ENCODE measurements around the gene CRTC1. TPM values are rescaled to one million over a fixed set of nuclear protein-coding genes. Genes with fewer than 3 reads are reported as not detected.

The CRTC1 gene
- total and polyA plus RNA-seq, 8 donors: 5.2 to 18.1 (median 7.5) TPM

DNA sequence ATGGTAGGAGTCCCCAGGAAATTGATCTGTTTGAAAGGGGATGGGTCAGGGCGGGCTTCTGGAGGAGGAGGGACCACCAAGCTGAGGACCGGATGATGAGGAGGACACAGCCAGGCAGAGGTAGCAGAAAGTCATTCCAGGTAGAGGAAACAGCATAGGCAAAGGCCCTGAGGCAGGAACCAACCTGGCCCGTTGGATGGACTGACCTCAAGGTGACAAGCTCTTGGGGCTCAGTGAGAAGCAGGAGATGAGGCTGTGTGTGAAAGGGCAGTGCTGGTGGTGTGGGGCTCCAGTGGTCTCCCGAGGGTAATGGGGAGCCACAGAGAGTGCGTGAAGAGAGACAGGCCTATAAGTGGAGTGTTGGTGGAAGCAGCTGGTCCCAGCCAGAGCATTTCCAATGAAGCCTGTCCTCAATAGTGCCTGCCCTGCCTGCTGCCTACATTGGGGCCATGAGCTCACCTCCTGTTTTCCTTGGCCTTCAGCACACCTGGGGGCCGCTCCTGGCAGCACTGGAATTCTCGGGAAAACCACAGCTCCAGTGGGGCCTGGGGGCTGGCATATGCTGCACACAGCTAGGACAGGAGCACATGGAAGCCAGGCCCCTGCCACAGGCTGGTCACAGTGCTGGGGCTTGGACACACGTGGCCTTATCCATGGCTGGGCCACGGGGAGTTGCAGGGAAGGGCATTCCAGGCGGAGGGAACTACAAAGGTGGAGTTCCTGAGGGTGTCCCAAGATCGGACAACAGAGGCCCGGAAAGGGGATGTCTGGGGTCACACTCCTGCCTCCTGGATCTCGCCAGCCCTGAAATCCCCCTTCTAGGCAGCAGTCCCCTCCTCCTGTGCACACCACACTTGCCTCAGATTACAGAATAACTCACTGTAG lies 109.9 kb downstream of the CRTC1 start:
- 76 to 89% methylated on average over 13 of the region's 13 CpGs for WGBS, 2 donors
- H3K27me3 ChIP-seq: peaks cover 0 to 17% (median 2%) of the 10 kb centered on the region in 4 donors

DNA sequence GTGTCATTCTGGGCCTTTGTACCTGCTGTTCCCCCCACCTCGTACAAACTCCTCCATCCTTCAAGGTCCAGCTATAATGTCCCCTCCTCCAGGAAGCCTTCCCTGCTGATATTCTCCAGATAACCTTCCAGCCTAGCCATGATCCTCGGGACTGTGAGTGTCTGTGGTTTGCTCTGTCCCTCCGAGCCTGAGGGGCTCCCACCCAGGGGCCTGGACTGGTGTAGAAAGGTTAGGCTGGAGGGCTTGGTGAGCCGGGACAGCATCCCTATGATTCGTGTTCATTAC lies 110.5 kb downstream of the CRTC1 start:
- intact Hi-C loops (cut with DNase I): no loop called here
- Histone ChIP-seq H3K4me3 (no peak overlapping the region), H3K27me3 (peaks cover 0 to 12% (median 0%) of the 10 kb centered on the region in 4 donors), H3K27ac (no peak overlapping the region), H3K9me3 (no peaks in the 10 kb centered on the region), H3K36me3 (no peaks in the 10 kb centered on the region), H3K4me1 (no peaks in the 10 kb centered on the region)
- FAIRE-seq (no peak), ATAC-seq (no peak), DNase-seq (no peak)
- WGBS, 2 donors: 65 to 78% methylated on average over 5 of the region's 5 CpGs
- TF ChIP-seq, protein P1, sequence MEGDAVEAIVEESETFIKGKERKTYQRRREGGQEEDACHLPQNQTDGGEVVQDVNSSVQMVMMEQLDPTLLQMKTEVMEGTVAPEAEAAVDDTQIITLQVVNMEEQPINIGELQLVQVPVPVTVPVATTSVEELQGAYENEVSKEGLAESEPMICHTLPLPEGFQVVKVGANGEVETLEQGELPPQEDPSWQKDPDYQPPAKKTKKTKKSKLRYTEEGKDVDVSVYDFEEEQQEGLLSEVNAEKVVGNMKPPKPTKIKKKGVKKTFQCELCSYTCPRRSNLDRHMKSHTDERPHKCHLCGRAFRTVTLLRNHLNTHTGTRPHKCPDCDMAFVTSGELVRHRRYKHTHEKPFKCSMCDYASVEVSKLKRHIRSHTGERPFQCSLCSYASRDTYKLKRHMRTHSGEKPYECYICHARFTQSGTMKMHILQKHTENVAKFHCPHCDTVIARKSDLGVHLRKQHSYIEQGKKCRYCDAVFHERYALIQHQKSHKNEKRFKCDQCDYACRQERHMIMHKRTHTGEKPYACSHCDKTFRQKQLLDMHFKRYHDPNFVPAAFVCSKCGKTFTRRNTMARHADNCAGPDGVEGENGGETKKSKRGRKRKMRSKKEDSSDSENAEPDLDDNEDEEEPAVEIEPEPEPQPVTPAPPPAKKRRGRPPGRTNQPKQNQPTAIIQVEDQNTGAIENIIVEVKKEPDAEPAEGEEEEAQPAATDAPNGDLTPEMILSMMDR (IDR thresholded peaks at IDR 0.05): no peak

More for the DNA sequence above, 109.9 kb downstream of the CRTC1 start:
- H3K4me3 ChIP-seq: no peak overlapping the region
- DNase-seq: no peak
- H3K27ac ChIP-seq: no peak overlapping the region
- intact Hi-C loops (cut with DNase I): no loop called here
- no peak for ATAC-seq
- no peaks in the 10 kb centered on the region for H3K9me3 ChIP-seq
- no peak for FAIRE-seq
- TF ChIP-seq, protein P1 (IDR thresholded peaks at IDR 0.05): no peak
- no peaks in the 10 kb centered on the region for H3K4me1 ChIP-seq
- H3K36me3 ChIP-seq: no peaks in the 10 kb centered on the region

DNA sequence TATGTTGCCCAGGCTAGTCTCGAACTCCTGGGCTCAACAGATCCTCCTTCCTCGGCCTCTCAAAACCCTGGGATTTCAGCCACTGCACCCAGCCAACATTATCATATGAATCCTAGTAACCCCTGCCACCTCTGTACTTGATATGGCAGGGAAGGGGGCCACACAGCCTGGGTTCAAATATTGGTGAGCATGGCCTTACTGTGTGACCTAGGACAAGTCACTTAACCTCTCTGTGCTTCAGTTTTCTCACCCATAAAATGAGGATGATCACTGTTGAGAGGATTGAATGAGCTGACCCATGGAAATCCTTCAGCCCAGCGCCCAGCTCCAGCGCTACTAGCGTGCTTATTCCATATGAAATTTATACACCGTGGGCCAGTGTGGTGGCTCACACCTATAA lies 111.2 kb downstream of the CRTC1 start:
- 86 to 93% methylated on average over 6 of the region's 6 CpGs for WGBS, 2 donors

DNA sequence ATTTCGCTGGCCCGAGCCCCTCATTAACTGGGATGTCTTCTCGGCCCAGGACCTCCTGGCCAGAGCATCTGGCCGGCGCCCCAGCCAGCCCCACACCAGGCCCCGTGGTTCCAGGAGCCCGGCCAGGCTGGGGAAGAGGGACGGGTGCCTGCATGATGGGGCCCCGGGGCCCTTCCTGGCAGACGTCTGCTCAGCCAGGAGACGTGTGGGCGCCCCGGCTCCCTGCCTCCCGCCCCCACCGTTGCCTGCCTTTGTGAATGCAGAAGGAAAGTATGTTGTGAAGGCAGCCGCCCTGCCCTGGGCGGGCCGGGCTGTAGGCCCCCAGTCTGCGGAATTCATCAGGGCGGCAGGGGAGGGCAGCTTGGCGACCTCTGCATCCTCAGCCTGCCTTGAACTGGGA lies 112.1 kb downstream of the CRTC1 start:
- Histone ChIP-seq H3K27me3 (peaks cover 0 to 10% (median 0%) of the 10 kb centered on the region in 4 donors), H3K9me3 (no peaks in the 10 kb centered on the region), H3K36me3 (no peaks in the 10 kb centered on the region), H3K4me3 (no peak overlapping the region), H3K4me1 (no peaks in the 10 kb centered on the region), H3K27ac (no peak overlapping the region)
- intact Hi-C loops (cut with DNase I): no loop called here
- FAIRE-seq (no peak), ATAC-seq (peak in 2 of 4 donors; percentile 14), DNase-seq (no peak)
- TF ChIP-seq, protein P1 (IDR thresholded peaks at IDR 0.05): no peak
- WGBS, 2 donors: 33 to 34% methylated on average over 21 of the region's 21 CpGs

More for the DNA sequence above, 111.2 kb downstream of the CRTC1 start:
- H3K4me1 ChIP-seq: no peaks in the 10 kb centered on the region
- H3K27ac ChIP-seq: no peak overlapping the region
- TF ChIP-seq, protein P1 (IDR thresholded peaks at IDR 0.05): no peak
- no peak for ATAC-seq
- FAIRE-seq: no peak
- intact Hi-C loops (cut with DNase I): no loop called here
- no peak for DNase-seq
- H3K9me3 ChIP-seq: no peaks in the 10 kb centered on the region
- no peaks in the 10 kb centered on the region for H3K36me3 ChIP-seq
- peaks cover 0 to 10% (median 0%) of the 10 kb centered on the region in 4 donors for H3K27me3 ChIP-seq
- no peak overlapping the region for H3K4me3 ChIP-seq

DNA sequence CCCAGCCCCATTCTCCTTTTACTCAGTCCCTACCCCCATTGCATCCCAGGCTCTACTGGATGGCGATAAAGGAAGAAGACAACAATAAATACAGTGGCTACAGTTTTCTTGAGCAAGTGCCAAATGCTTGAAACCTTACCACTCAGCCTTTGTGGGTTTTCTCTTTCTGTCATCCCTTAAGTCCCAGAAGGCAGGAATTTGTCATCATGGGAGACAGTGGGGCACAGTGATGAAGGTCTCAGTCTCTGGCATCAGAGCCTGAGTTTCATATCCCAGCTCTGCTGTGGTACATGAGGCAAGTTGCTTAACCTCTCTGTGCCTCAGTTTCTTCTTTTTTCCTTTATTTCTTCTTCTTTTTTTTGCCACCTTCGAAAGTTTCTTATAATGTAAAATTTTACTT lies 112.8 kb downstream of the CRTC1 start:
- intact Hi-C loops (cut with DNase I): no loop called here
- Histone ChIP-seq H3K4me3 (no peak overlapping the region), H3K27me3 (peaks cover 0 to 3% (median 0%) of the 10 kb centered on the region in 4 donors), H3K4me1 (no peaks in the 10 kb centered on the region), H3K27ac (no peak overlapping the region), H3K9me3 (no peaks in the 10 kb centered on the region), H3K36me3 (no peaks in the 10 kb centered on the region)
- WGBS, 2 donors: 68 to 80% methylated on average over 2 of the region's 2 CpGs
- ATAC-seq (no peak), FAIRE-seq (no peak), DNase-seq (no peak)
- TF ChIP-seq, protein P1 (IDR thresholded peaks at IDR 0.05): no peak

All from pancreas (tissue), 10 donors.